ENCODE results near the gene MADD.

Gene MADD

DNA sequence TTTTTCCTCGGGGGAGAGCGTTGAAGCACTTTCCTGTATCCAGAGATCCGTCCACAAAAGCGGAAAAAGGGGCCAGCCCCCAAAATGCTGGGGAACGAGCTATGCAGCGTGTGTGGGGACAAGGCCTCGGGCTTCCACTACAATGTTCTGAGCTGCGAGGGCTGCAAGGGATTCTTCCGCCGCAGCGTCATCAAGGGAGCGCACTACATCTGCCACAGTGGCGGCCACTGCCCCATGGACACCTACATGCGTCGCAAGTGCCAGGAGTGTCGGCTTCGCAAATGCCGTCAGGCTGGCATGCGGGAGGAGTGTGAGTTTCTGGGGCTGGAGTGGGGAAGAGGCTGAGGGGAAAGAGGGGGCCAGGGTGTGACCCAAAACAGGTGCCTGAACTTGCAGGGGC lies 9.6 kb upstream of the MADD start:
- Histone ChIP-seq H3K79me2 (ENCODE audit: low read length) (no peaks in the 10 kb centered on the region), H3K4me1 (ENCODE audit: low read length) (no peaks in the 10 kb centered on the region), H3K36me3 (replicated peaks; ENCODE audit: low read depth, low read length) (no peaks in the 10 kb centered on the region), H3K27me3 (ENCODE audit: low read depth, low read length) (no peaks in the 10 kb centered on the region), H4K20me1 (ENCODE audit: insufficient read depth, low read length) (no peaks in the 10 kb centered on the region), H3K9me3 (ENCODE audit: insufficient read depth, low read length) (no peaks in the 10 kb centered on the region), H3K4me2 (ENCODE audit: low read length) (no peak overlapping the region), H3K4me3 (ENCODE audit: low read length) (no peak overlapping the region), H3K27ac (ENCODE audit: low read length) (no peak overlapping the region), H2AFZ (ENCODE audit: low read depth, low read length) (no peak overlapping the region), H3K9ac (ENCODE audit: low read length) (no peak overlapping the region)
- TF ChIP-seq EZH2phosphoT487 (IDR thresholded peaks at IDR 0.05; ENCODE audit: low read depth), result no peak
- TF ChIP-seq, protein P1, sequence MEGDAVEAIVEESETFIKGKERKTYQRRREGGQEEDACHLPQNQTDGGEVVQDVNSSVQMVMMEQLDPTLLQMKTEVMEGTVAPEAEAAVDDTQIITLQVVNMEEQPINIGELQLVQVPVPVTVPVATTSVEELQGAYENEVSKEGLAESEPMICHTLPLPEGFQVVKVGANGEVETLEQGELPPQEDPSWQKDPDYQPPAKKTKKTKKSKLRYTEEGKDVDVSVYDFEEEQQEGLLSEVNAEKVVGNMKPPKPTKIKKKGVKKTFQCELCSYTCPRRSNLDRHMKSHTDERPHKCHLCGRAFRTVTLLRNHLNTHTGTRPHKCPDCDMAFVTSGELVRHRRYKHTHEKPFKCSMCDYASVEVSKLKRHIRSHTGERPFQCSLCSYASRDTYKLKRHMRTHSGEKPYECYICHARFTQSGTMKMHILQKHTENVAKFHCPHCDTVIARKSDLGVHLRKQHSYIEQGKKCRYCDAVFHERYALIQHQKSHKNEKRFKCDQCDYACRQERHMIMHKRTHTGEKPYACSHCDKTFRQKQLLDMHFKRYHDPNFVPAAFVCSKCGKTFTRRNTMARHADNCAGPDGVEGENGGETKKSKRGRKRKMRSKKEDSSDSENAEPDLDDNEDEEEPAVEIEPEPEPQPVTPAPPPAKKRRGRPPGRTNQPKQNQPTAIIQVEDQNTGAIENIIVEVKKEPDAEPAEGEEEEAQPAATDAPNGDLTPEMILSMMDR (IDR thresholded peaks at IDR 0.05; ENCODE audit: low read depth, low read length), result no peak

DNA sequence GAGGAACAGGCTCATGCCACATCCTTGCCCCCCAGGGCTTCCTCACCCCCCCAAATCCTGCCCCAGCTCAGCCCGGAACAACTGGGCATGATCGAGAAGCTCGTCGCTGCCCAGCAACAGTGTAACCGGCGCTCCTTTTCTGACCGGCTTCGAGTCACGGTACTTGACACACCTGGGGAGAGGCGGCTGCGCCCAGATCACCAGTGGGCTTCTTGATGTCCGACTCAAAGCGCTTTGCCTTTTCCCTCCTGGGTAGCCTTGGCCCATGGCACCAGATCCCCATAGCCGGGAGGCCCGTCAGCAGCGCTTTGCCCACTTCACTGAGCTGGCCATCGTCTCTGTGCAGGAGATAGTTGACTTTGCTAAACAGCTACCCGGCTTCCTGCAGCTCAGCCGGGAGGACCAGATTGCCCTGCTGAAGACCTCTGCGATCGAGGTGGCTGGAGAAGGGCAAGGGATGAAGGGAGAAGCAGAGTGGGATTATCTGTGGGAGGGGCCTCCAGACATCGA lies 8.6 kb upstream of the MADD start:
- TF ChIP-seq, protein P1 (IDR thresholded peaks at IDR 0.05; ENCODE audit: low read depth, low read length), result no peak
- TF ChIP-seq EZH2phosphoT487 (IDR thresholded peaks at IDR 0.05; ENCODE audit: low read depth), result no peak

DNA sequence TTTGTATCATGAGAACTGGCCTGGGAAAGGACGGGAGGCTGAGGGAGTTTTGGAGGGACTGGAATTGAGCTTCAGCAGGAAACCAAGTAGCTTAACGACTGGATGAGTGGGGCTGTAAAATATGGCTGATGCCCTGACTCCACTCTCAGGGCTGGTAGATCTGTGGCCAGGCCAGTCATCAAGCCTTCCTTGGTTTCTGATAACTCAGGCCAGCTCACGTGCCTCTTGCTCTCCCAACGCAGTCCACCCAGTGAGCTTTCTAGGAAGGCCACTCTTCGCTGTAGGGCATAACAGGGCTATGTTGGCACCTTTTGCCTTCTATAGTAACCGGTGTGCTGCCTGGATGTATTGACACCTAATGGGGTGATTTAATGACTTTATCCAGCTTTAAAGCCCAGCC lies 5.8 kb upstream of the MADD start:
- Histone ChIP-seq H3K4me1 (ENCODE audit: low read length) (peaks cover 8% of the 10 kb centered on the region), H3K27ac (ENCODE audit: low read length) (no peak overlapping the region), H3K4me3 (ENCODE audit: low read length) (no peak overlapping the region), H4K20me1 (ENCODE audit: insufficient read depth, low read length) (no peaks in the 10 kb centered on the region), H3K4me2 (ENCODE audit: low read length) (no peak overlapping the region), H2AFZ (ENCODE audit: low read depth, low read length) (no peak overlapping the region), H3K79me2 (ENCODE audit: low read length) (no peaks in the 10 kb centered on the region), H3K36me3 (replicated peaks; ENCODE audit: low read depth, low read length) (no peaks in the 10 kb centered on the region), H3K27me3 (ENCODE audit: low read depth, low read length) (no peaks in the 10 kb centered on the region), H3K9ac (ENCODE audit: low read length) (no peak overlapping the region), H3K9me3 (ENCODE audit: insufficient read depth, low read length) (no peaks in the 10 kb centered on the region)
- no peak for TF ChIP-seq EZH2phosphoT487 (IDR thresholded peaks at IDR 0.05; ENCODE audit: low read depth)

More for the DNA sequence above, 8.6 kb upstream of the MADD start:
- Histone ChIP-seq H3K4me2 (ENCODE audit: low read length) (no peak overlapping the region), H3K27me3 (ENCODE audit: low read depth, low read length) (no peaks in the 10 kb centered on the region), H3K27ac (ENCODE audit: low read length) (no peak overlapping the region), H3K36me3 (replicated peaks; ENCODE audit: low read depth, low read length) (no peaks in the 10 kb centered on the region), H3K9me3 (ENCODE audit: insufficient read depth, low read length) (no peaks in the 10 kb centered on the region), H3K9ac (ENCODE audit: low read length) (no peak overlapping the region), H3K4me1 (ENCODE audit: low read length) (no peaks in the 10 kb centered on the region), H3K4me3 (ENCODE audit: low read length) (no peak overlapping the region), H3K79me2 (ENCODE audit: low read length) (no peaks in the 10 kb centered on the region), H4K20me1 (ENCODE audit: insufficient read depth, low read length) (no peaks in the 10 kb centered on the region), H2AFZ (ENCODE audit: low read depth, low read length) (no peak overlapping the region)

DNA sequence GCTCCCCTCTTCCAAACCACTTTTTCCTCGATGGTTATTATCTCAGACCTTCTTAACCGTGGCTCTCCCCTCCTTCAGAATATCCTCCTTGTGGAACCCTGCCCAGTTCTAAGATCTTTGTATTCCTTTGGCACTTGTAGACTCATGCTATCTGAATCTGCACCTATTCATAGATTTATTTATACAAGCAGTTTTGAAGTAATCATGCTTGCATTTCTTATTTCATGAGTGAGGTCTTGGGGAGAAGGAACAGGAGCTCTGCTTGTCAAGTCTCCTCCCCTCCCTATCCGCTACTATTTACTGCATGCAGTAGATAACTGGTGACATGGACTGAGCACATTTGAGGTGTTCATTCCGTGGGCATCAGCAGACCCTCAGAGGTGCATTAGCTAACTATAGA lies 5.4 kb upstream of the MADD start:
- no peak overlapping the region for H3K9ac ChIP-seq (ENCODE audit: low read length)
- H3K36me3 ChIP-seq (replicated peaks; ENCODE audit: low read depth, low read length), result no peaks in the 10 kb centered on the region
- H3K9me3 ChIP-seq (ENCODE audit: insufficient read depth, low read length), result no peaks in the 10 kb centered on the region
- no peaks in the 10 kb centered on the region for H3K27me3 ChIP-seq (ENCODE audit: low read depth, low read length)
- H4K20me1 ChIP-seq (ENCODE audit: insufficient read depth, low read length), result no peaks in the 10 kb centered on the region
- H3K27ac ChIP-seq (ENCODE audit: low read length), result no peak overlapping the region
- peaks cover 9% of the 10 kb centered on the region for H3K4me1 ChIP-seq (ENCODE audit: low read length)
- no peaks in the 10 kb centered on the region for H3K79me2 ChIP-seq (ENCODE audit: low read length)
- H3K4me2 ChIP-seq (ENCODE audit: low read length), result no peak overlapping the region
- no peak overlapping the region for H3K4me3 ChIP-seq (ENCODE audit: low read length)
- TF ChIP-seq, protein P1 (IDR thresholded peaks at IDR 0.05; ENCODE audit: low read depth, low read length), result no peak
- TF ChIP-seq EZH2phosphoT487 (IDR thresholded peaks at IDR 0.05; ENCODE audit: low read depth), result no peak
- H2AFZ ChIP-seq (ENCODE audit: low read depth, low read length), result no peak overlapping the region

All from OCI-LY3 (cell line).